ENCODE data around the gene IKZF4.

DNA sequence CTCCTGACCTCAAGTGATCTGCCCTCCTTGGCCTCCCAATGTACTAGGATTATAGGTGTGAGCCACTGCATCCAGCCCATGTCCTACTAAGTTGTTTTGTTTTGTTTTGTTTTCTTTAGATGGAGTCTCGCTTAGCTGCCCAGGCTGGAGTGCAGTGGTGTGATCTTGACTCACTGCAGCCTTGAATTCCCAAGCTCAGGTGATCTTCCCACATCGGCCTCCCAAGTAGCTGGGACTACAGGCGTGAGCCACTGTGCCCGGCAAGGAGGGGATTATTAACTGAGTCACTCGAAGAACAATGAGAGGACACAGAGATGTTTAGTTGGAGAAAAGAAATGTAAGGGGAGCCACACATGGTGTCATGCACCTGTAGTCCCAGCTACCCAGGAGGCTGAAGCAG is 41.1 kb downstream of the IKZF4 start:
- TF ChIP-seq, protein P1, sequence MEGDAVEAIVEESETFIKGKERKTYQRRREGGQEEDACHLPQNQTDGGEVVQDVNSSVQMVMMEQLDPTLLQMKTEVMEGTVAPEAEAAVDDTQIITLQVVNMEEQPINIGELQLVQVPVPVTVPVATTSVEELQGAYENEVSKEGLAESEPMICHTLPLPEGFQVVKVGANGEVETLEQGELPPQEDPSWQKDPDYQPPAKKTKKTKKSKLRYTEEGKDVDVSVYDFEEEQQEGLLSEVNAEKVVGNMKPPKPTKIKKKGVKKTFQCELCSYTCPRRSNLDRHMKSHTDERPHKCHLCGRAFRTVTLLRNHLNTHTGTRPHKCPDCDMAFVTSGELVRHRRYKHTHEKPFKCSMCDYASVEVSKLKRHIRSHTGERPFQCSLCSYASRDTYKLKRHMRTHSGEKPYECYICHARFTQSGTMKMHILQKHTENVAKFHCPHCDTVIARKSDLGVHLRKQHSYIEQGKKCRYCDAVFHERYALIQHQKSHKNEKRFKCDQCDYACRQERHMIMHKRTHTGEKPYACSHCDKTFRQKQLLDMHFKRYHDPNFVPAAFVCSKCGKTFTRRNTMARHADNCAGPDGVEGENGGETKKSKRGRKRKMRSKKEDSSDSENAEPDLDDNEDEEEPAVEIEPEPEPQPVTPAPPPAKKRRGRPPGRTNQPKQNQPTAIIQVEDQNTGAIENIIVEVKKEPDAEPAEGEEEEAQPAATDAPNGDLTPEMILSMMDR (IDR thresholded peaks at IDR 0.05; ENCODE audit: insufficient read depth, low read depth, low read length), result no peak
- TF ChIP-seq EZH2 (IDR thresholded peaks at IDR 0.05; ENCODE audit: insufficient read depth, low read length), result no peak

Measured in astrocyte (in vitro differentiated cells and primary cell).